COR-L47 (cell line): ENCODE measurements around the gene ZNF32.
"Not testable (repeated sequence)": the region's sequence is repeated elsewhere in the genome, so short reads cannot be mapped to it uniquely, and the experiment has no call there.

ENCODE experiments used
- DNase-seq: peaks from one replicate; lab custom pipeline; 2025; lab: John Stamatoyannopoulos, UW

Gene ZNF32

DNA sequence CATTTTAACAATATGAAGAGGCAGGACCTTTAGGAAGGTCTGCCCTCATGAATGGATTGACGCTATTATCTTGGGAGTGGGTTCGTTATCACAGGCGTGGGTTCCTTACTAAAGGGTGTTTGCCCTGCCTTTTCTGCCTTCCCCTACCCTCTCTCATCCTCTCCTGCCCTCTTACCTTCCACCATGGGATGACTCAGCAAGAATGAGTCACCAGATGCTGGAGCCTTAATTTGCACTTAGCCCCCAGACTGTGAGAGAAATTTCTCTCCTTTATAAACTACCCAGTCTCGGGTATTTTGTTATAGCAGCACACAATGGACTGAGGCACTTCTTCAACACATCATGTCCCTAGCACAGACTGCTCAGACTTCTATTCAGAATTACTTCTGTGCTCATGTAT lies 31.4 kb upstream of the ZNF32 start:
- no peak for DNase-seq

DNA sequence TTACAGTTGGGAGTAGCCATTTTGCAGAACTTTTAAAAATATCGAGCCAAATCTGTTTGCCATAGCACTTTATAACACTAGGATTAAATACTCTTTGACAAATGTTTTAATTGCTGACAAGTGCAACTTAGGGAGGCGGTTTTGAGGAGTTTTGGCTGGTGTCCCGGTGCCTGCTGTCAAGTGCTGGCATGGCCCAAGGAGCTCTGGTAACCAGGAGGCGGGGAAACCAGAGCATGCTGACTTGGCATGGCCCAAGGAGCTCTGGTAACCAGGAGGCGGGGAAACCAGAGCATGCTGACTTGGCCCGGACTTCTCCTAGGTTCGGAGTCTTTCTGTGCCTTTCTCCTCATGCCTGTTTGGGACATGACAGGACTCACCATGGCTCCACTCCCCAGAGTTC lies 30.8 kb upstream of the ZNF32 start:
- no peak for DNase-seq

DNA sequence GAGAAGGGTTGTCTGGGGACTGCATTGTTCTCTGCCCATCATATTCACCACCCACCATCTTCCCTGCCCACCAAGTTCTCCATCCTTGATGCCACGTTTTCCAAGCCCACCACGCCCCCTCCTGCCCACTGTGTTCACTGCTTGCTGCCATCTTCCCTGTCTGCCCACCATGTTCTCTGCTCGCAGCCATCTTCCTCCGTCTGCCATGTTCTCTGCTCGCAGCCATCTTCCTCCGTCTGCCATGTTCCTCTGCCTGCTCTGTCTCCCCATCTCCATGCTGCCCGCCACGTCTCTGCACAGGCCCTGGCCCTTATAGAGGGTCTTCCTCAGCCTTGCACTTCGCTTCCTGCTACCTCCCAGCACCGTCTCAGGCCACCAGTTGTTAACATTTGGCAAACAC lies 30.0 kb upstream of the ZNF32 start:
- no peak for DNase-seq

DNA sequence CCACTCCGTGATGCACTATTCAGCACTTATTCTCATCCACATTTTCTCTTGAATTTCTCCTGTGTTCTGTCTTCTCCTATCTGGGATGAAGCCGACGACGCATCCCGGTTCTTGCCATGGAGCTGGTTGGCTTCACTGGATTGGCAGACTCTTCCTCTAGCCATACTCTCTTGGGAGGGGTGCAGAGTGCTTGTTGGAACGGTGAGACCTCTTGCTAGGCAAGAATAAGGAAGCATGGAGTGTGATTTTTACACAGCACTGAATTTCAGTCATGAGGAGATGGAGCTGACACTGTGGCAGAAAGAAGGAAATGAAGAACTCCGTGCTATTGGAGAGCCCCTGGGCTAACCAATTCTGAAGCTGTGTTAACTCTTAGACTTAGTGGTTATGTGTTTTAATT lies 28.2 kb upstream of the ZNF32 start:
- DNase-seq, result no peak

DNA sequence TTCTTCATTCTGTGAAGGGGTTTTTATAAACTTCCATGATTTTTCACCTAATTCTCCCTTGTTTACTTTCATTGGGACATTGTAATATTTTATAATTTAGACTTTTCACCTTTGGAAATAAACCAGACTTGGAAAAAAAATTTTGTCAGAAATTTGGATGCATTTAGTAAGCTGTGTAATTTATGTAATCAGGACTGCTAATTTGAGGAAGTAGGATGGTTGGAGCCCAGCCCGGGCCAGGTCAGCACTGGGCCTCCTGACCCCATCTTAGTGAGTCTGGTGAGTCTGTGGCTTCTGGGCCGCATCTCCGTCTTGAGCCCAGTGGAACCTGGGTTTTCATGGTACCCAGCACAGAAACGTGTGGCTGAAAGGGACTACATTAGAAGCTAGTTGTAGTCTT lies 27.6 kb upstream of the ZNF32 start:
- DNase-seq, result no peak

DNA sequence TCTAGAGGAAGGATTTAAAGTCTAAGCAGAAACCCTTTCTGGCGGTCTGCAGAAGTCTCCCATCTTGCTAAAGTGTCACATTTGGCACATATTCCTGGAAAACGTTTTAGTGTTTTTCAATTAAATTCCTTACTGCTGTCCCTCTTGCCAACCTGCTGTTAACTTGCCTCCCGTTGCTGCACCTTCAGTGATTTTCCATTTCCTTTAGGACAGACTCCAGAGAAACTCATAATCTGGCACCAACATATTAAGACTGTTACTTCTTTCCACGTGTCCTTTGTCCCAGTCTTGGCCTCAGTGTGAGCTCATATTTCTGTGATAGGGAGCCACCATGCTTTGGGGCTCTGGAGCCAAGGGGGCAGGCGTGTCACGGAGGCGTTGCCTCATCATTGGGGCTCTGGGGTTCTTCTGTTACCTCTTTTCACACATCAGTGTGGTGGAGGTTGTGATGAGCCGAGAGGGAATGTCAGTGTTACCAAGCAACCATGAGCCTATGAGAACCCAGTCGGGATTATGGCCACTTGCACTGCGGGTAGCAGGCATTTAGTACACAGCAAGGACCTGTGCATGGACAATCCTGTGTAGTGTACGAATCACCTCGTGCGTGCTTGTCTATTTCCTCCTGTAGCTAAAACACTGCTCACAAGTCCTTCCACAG lies 26.0 kb upstream of the ZNF32 start:
- DNase-seq, result no peak

DNA sequence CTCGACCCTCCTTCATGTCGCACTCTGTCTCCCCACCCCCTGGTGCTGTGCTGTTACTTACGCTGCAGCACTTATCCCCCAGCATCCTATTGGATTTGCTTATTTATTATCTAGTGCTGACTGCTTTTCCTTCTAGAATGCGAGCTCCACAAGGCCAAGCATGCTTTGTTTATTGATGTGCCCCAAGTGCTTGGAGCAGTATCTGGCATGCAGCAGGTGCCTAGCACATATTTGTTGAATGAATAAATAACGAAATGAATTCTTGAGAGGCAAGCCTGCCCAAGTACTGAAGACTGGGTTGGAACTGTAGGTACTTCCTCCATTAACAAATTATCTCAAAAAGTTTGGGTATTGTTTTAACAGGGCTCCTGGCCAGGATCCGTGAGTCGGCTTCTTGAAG lies 24.8 kb upstream of the ZNF32 start:
- DNase-seq, result no peak

DNA sequence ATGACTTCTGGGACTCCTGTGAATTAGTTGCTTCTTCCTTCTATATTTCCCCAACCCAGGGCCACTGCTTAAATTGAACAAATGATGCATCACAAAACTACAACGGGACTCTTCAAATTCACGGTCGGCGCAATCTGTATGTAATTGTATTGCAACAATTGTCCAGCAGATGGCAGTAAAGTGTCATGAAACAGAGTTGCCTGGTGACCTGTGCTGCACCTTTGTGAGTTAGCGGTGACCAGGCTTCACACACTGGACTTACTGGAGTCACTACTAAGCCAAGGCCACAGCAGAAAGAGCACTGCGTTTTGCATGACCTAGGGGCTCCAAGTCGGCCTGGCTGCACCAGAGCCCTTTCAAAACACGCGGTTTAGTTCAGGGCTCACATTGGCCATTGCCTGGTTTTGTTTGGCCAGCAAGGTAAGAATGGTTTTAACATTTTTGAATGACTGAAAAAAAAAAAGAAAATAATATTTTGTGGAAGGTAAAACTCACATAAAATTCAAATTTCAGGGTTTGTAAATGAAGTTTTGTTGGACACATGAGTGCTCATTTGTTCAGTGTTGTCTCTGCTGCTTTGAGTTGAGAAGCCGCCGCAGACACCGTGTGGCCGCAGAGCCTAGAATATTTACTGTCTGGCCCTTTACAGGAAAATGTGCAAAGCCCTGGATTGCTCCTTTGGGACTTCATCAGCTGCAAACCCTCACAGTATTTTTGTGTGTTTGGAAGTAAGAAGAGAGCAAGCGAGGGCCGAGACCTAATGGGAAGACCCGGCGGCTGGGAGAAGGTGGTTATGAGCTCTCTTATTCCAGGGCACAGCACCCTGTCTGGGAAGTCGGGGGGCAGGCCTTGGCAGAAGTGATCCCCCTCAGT lies 23.2 kb upstream of the ZNF32 start:
- DNase-seq, result no peak

DNA sequence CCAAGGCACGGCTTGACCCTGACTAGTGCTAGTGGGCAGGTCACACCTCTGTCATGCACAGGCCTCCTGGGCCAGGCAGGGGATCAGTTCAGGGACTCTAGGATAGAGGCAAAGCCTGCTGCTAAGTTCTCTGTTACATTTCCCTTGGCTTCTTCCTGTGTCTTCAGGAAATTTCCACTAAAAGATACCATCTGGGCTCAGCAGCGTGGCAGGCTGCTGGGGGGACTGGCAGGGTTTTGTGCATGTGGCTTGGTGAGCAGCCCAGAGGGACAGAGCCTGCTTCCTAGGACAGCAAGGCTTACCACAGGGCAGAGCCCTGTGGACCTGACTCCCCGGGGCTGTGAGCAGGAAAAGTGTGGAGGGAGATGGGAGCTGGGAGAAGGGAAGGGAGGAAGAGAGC lies 20.7 kb upstream of the ZNF32 start:
- no peak for DNase-seq

DNA sequence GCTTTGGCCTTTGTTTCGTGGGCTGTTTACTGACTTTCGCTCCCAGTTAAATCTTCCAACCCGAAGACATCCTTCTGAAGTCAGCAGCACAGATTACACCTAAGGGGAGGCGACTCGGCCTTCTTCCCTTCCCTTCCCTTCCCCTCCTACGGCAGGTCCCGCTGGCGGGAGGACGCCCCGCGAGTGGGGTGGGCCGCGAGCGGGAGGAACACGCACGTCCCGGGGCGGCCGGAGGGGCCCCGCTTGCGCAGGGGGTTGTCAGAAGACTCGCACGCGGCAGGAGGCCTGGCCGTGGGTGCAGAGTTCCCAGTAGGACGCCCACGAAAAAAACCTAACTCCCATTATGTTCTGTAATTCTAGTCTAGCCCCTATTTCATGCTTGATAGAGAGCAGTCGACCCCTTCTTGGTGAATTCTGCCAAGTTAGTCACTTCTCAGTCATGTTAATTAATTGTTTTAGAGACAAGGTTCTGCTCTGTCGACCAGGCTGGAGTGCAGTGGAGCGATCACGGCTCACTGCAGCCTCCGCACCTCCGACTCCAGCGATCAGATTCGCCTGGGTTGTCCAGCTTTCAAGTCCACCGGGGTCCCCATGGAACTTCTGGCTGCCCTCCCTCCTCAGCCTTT lies 19.2 kb upstream of the ZNF32 start:
- DNase-seq, result no peak

DNA sequence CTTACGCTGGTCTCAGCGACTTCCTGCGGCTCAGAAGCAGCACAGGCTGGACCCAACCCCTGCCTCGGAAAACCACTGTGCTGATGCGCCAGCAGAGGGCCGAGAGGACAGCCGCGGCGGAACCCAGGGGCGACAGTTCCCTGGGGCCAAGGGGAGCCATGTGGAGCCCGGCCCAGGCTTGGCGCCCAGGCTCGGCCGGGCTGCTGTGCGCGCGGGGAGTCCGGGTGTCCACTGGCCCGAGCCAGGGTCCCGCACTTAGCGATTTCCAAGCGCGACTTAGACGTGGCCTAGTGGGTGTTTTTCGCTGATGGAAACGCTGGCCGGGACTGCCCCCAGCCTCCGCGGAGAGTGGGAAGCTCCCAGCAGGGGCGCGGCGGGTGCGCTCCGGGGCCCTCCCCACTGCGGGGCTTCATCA lies 18.6 kb upstream of the ZNF32 start:
- no peak for DNase-seq

DNA sequence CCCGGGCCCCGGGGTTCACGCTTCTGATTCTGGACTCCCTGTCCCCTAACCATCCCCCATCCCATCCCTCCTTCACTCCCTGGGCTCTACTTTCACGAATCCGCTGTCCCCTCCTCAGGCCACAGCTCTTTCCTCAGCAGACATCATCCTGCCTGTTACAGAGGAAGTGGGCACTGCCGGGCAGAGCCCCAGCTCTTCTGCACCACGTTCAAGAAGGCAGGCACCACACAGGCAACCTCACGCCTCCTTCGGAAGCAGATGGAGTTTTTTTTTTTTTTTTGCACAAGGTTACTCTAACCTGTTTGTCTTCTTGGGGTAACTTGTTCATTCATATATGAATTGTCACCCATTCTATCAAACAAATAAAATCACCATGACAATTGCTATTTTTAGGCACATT lies 17.9 kb upstream of the ZNF32 start:
- no peak for DNase-seq

DNA sequence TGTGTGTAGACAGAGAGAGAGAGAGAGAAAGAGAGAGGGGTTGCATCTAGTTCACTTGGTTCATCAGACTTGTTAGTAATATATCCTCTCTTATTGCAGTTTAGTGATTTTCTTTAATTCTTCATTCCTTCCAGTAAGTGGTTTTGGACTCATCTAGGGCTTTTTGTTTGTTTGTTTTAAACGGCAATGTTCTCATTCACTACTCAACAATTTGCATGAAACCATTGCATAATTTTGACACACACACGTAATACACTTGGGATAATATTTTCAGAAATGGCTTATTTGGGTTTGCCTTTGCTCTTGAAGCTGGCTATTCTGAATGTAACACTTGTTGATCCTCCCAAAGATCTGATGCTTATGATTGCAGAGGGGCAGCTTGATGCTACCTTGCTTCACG lies 16.4 kb upstream of the ZNF32 start:
- no peak for DNase-seq

DNA sequence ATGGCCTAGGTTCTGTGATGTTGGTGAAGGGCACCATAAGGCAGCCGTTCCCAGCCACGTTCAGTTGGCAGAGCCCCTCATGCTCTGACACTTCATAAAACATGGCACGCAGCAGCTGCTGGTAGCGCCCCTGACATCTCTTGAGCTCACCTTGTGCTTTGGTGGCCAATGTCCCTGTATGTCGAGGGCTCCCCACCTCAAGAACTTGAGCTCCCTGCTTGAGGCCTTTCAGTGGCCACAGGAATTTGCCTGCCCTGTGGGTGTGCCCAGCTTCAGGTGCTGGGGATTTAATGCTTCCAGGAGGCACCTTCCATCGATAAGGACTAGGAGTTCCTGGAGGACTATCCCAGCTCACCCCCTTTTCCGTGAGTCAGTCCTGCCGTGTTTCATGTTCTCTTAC lies 9.5 kb upstream of the ZNF32 start:
- DNase-seq, result no peak

DNA sequence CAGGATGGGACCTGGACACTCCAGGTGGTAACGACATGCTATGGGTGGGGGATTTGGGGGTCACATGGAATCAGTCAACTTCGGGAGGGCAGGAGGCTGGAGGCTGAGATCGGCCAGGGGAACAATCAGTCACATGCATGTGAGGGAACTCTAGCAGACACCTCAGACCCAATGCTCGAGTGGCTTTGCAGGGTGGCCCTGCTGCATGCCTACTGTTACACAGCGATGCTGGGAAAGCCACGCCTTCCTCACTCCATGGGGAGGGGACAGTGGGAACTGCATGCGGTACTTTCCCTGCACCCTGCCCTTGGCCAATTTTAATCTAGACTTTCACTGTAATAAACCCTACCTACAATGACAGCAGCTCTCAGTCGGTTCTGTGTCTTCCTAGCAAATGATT lies 6.6 kb upstream of the ZNF32 start:
- DNase-seq, result no peak

DNA sequence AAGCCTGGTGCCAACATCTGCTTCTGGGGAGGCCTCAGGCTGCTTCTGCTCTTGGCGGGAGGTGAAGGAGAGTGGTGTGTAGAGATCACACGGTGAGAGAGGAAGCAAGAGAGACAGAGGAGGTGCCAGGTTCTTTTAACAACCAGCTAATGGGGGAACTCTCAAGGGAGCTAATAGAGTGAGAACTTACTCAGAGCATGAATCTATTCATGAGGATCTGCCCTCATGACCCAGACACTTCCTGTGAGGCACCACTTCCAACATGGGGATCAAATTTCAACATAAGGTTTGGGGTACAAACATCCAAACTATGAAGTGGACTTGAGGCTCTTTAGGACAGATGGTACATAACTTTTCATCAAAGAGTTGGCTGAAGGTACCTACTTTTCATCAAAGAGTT lies 5.1 kb upstream of the ZNF32 start:
- no peak for DNase-seq

DNA sequence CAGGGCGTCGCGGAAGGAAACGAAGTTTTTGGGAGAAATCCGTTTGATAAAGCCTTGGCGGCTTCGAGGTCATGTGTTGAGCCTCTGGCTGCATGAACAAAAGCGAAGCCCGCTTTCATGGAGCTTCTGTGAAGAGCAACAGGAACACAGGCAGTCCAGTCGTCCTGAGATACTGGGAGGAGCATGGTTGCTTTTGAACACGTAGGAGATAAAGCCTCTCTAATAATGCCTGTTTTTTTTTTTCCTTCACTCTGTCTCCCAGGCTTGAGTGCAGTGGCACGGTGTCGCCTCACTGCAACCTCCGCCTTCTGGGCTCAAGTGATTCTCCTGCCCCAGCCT lies 473 bp upstream of the ZNF32 start:
- DNase-seq, result no peak

DNA sequence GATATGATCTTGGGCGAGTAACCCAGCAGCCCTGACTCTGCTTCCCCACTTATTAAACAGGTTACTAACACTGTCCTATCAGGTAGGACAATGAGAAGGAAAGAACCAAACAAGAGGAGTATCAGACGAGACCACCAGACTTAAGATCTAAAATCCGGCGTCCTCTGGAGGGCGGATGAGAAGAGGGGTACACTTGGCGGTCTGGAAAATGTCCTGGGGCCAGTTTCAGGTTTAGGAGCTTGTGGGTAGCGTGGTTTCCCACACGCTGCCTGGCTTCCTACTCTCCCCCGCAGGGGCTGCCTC lies 635 bp downstream of the ZNF32 start:
- DNase-seq, result no peak

DNA sequence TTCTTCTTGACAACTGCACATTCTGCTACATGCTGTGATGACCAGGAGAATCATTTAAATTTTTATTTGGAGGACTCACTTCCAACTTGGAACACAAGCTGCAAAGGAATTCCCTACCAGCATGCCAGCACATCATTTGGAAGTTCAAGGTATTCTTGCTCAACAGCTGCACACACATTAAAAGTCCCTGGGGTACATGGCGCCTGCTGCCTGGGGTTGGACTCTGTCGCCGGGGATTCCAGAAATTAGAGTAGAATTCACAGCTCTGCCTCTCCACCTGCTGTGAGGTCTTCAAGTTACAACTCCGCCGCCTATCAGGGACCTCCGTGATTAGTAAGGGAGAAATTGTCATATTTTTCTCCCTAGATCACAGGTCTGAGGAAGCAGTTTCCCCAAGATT lies 1.1 kb downstream of the ZNF32 start:
- DNase-seq, result no peak

DNA sequence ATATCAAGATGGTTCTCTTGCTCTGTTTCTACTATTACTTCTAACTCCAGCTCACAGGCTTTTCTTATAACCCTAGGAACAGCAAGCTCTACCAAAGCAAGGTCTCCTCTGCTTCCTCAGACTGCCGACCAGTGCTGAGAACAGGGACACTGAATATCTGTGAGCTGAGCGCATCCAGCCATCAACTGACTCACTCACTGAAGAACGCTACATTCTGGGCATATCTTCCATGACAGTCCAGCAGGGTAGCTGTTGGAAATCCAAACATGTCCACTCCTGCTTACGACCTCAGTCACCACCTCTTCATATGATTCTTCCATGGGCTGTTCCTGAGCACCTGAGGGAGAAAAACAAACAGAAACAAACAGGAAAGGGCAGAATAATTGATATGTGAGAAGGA lies 2.8 kb downstream of the ZNF32 start:
- DNase-seq, result no peak

DNA sequence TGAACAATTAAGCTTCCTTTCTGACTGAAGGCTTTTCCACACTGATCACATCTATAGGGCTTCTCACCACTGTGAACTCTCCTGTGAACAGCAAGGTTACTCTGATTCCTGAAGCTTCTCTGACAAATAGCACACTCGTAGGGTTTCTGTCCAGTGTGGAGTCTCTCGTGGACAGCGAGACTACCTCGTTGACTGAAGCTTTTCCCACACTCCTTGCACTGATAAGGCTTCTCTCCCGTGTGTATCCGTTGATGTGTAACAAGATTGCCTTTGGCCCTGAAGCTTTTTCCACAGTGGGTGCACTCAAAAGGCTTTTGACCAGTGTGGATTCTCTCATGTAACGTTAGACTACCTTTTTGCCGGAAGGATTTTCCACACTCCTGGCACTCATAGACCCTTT lies 4.4 kb downstream of the ZNF32 start:
- no peak for DNase-seq

DNA sequence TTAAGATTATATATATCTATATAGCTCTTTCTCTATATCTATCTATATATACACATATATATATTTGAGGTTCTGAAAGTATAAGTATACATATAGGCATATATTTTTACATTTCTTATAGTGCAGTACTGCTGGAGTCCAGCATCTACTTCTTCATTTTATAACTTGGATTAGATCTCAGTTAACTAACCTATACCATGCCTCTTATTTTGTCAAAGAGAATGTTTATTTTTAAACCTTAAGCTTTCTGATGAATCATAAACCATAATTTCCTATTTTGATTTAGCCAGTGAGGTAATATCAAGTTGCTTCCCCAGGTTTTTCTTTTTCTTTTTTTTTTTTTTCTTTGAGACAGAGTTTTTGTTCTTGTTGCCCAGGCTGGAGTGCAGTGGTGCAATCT lies 8.1 kb downstream of the ZNF32 start:
- no peak for DNase-seq

DNA sequence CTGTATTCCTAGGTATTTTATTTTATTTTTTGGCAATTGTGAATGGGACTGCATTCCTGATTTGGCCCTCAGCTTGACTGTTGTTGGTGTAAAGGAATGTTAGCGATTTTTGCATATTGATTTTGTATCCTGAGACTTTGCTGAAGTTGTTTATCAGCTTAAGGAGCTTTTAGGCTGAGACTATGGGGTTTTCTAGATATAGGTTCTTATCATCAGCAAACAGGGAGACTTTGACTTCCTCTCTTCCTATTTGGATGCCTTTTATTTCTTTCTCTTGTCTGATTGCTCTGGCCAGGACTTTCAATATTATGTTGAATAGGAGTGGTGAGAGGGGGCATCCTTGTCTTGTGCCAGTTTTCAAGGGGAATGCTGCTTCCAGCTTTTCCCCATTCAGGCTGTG lies 12.9 kb downstream of the ZNF32 start:
- DNase-seq, result not testable (repeated sequence)

DNA sequence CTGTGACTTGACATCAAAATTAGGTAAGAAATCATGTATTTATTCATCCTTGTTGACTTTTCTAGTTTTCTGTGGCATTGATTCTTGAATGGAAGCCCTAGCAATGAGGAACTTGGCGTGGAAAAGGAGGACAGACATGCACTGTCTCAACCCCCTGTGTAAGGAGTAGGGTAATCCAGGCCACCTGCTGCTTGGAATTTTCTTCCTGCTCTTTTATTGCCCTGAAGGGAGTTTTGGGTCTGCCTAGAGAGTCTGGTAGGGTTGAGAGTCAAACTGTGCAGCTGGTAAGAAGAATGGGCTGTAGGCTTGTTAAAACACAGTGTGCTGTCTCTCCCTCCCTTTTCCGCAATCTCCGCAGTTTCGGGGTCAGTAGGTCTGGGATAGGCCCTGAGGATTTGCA lies 19.7 kb downstream of the ZNF32 start:
- DNase-seq, result no peak
